SIG-M5 (cell line): Measurements from ENCODE around the gene AMIGO3.
"Not testable (repeated sequence)": the region's sequence is repeated elsewhere in the genome, so short reads cannot be mapped to it uniquely, and the experiment has no call there.

Experiments
- DNase-seq: peaks from one replicate; lab custom pipeline; 2025; lab: John Stamatoyannopoulos, UW

The AMIGO3 gene

DNA sequence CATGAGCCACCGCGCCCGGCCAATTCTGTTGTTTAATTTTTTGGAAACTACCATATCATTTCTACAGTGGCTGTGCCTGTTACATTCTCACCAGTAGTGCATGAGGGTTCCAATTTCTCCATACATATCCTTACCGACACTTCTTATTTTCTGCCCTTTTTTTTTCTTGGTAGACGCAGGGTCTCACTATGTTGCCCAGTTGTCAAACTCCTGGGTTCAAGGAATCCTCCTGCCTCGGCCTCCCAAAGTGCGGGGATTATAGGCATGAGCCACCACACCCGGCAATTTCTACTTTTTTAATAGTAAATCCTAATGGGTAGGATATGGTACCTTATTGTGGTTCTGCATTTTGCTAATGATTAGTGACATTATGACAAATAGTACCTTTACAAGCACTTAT, 9.6 kb downstream of the AMIGO3 start:
- DNase-seq: no peak

DNA sequence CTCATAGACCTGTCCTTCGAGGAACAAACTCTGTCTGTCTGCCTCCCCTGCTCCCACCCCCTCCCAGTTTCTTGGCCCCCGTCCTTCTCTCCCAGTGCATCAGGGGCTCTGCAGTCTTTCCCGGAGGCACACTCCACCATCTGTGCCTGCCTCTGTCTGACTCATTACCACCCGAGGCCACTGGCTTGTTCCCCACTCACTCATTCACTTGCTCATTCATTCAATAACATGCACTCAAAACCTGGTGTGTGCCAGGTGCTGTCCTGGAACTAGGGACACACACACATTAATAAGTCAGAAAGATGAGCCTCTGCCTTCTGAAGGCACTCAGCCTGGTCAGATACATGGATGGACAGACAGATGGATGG, 12.4 kb downstream of the AMIGO3 start:
- DNase-seq: no peak

DNA sequence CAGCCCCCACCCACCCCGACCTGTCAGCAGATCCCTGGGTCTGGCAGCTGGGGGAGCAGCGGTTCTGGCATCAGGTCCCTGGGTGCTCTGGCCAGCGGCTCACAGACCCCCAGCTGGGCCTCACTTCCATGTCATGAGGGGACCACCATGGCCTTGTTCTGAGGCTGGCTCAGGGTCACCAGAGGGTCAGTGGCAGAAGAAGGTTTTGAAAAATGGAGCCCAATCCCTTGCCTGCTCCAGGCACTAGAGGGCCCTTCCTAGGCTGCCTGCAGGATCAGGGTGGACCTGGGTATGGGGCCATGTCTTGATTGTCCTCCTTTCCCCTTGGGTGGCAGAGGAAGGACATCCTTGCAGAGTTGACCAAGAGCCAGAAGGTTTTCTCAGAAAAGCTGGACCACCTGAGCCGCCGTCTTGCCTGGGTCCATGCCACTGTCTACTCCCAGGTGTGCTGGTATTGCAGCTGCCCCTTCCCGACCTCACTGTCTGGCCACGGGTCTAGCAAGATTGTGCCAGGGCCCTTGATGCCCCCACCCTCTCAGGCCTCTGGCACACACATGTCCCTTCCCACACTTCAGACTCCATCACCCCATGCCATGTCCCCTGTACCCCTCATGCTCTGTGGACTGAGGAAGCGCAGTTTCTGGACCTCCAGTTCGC, 12.9 kb downstream of the AMIGO3 start:
- DNase-seq: no peak

DNA sequence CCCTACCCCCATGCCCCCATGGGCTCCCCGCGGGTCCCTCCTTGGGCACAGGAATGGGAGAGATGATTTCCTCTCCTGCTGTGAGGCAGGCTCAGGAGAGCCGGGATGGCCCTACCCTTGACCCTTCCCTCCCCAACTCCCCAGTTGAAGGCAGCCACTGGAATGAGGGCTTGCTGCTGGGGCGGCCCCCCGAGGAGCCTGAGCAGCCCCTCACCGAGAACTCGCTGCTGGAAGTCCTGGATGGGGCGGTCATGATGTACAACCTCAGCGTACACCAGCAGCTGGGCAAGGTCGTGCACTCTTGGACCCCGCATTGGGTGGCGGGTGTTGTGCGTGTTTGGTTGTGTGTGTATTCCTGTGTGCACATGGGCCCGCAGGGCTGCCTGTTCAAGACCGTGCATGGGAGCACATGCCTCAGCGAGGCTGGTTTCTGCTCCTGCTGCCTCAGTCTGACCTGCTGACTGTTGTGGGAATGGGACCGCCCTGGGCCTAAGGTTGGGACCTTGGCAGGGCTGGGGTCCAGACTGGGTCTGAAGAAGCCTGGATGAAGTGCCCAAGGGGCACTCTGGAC, 14.0 kb downstream of the AMIGO3 start:
- no peak for DNase-seq

DNA sequence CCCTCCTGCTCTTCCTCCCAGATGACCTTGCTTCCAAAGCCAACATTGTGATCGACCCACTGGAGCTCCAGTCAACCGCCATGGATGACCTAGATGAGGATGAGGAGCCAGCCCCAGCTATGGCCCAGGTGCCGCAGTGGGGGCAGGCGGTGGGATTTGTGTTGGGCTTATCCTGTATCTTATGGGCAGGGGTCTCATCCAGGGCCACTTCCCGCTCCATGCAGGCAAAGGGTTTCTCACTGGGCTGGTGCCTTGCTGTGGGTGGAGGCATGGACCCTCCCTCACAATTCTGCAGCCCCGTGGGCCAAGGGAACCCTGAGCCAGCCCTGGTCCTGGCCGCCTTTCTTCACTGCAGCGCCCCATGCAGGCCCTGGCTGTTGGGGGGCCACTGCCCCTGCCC, 14.9 kb downstream of the AMIGO3 start:
- DNase-seq: no peak

DNA sequence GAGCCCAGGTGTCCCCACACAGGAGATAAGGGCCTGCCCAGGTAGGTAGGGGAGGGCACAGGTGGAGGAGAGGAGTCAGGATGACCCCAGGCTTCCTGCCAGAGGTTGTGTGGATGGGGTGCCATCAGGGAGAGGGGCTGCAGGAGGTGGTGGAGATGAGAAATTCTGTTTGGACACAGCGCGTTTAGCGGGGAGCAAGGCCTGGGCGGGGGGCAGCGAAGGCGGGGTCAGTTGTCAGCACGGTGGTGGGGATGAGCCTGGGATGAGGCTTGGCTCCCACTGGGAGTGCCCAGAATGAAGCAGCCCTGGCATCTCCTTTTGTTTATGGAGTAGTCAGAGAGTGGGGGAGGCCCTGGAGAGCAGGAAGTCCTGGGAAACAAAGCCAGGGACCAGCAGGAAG, 15.5 kb downstream of the AMIGO3 start:
- no peak for DNase-seq

DNA sequence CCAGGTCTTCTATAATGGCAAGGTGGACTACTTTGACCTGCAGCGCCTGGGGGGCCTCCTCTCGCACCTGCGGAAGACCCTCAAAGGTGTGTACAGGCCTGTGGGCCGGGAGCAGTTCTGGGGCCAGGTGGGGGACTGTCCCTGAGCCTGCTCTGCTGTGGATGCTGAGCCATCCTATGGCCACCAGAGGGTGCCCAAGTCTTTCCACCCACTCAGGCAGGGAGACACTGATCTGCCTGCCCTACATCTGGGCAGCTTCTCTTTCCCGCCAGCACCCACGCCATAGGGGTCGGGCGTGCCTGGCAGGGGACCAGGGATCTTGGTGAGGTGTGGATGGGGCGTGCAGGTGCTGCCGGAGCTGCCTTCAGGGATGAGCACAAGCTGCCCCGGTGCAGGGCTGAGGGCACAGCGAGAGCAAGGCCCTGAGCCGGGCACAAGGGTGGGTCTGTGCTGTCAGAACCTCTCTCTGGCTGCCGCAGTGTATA, 16.0 kb downstream of the AMIGO3 start:
- DNase-seq: no peak

DNA sequence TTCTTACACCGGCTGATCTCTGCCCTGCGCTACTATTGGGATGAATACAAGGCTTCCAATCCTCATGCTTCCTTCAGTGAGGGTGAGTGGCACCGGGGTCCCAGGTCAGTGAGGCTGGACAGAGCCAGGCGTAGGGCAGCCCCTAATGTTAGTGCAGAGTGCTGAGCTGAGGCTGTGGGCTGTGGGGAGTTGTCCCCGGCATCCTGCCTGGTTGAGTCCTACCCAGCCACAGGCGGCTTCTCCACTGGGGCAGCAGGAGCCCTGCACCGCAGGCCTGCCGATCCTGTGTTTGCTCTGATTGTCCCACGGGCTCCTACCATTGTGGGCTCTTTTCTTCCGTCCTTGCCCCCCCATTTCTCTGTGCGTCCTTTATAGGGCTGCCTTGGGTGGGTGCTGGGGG, 16.8 kb downstream of the AMIGO3 start:
- no peak for DNase-seq

DNA sequence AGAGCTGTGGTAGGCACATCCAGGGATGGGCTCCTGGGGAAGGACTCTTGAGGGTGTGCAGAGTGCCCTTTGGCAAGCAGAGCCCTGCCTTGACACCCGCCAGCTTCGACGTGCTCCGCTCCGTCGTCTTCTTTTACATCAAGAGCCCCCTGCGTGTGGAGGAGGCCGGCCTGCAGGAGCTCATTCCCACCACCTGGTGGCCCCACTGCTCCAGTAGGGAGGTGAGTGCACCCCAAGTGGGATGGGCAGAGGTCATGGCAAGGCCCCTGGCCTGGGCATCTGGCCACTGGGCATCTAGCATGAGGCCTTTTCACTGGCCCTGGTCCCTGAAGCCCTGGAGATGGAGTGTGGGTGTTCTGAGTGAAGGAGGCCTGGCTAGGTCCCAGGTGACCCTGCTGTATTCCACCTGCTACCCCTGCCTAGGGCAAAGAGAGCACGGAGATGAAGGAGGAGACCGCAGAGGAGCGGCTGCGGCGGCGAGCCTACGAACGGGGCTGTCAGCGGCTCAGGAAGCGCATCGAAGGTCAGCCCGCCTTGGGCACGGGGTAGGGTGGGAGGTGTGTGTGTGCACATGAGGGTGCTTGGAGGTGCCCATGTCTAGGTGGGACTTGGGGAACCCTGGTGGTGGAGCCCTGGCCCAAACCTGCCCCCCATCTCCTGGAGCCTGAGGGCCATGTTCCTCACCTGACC, 18.0 kb downstream of the AMIGO3 start:
- no peak for DNase-seq

DNA sequence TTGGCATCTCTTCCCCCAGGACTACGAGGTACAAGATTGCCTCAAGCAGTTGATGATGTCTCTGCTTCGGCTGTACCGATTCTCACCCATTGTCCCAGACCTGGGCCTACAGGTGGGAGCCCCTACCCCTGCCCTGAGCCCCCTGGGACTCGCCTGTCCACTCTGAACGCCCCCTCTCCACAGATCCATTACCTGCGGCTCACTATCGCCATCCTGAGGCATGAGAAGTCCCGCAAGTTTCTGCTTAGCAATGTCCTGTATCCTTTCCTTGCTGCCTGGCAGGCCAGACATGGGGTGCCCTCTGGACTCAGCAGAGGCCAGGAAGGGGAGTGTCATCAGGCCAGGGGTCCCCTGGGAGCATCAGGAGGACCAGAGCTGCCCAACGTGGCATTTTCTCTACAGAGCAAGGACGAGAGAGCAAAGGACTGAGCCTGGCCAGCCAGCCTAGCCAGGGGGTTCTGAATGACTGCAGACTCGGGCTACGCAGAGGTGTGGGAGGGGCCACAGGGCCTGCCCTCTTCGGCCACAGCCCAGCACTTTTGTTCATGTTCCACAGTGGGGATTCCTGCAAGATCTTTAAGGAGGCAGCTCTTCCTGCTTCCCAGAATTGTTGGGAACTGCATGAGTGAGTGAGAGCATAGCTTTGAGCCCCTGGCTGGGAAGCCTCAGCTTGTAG, 18.9 kb downstream of the AMIGO3 start:
- no peak for DNase-seq

DNA sequence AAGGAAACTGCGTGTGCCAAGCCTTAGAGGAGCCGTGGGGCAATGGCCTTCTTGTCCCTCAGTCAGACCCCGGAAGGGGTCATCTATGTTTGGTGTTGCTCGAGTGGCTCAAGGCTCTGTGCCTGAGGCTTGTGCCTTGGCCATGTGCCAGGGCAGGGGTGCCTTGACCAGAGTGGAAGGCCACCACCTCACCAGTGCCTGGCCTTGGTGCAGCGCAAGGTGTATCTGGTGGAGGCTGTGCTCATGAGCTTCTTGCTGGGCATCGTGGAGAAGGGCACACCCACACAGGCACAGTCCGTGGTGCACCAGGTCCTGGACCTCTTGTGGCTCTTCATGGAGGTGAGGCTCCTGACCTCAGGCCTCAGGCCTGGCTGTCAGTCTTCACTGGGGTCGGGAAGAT, 19.5 kb downstream of the AMIGO3 start:
- no peak for DNase-seq

DNA sequence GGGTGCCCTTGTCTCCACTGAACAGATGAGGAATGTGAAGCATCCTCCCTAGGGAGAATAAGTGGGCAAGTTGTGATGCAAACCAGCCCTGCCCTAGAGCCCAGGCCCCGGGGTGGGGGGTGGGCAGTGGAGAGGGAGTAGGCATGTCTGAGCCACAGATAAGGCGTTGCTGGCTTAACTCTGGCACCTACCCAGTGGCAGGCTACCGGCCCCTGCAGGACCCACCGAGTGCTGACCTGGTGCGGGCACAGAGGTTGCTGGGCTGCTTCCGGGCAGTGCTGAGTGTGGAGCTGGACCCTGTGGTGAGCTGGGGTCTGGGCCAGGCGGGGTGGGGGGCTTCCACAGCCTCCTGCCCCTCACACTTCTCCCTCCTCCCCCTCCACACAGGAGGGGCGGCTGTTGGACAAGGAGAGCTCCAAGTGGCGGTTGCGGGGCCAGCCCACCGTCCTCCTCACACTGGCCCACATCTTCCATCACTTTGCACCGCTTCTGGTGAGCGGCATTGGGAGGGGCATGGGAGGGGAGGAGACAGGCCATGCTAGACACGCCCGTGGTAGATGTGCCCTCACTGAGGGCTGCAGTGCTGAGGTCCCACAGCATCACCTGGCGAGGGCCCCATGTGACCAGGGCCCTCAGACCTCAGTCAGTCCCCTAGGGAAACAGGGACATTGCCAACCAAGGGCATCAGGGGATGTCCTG, 20.1 kb downstream of the AMIGO3 start:
- no peak for DNase-seq

DNA sequence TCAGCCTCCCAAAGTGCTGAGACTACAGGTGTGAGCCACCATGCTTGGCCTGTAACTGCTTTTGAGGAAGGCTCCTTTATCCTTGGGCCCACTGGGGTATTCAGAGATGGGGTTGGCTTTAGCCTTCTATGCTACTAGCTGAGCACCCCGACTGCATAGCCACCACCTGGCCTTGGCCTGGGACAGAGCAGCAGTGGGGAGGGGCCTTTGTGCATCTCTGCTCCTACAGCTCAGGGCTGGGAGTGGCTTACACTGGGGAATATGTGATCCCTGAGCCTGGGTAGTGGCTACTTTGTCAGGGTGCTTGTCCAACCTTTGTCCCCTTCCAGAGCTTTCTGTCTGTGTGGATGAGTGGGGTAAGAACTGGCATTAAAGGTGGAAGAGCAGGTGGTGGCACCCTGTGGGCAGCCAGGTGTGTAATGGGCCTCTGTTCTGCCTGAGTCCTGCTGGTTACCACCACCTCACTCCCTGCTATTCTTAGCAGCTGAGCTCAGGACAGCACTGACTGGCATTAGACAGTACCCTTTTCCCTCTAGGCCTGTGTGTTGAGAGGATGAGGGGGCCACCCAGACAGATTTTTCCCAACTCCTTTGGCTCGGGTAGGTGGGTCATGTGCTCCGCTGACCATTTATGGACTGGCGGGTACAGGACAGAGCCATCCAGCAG, 24.0 kb downstream of the AMIGO3 start:
- not testable (repeated sequence) for DNase-seq

DNA sequence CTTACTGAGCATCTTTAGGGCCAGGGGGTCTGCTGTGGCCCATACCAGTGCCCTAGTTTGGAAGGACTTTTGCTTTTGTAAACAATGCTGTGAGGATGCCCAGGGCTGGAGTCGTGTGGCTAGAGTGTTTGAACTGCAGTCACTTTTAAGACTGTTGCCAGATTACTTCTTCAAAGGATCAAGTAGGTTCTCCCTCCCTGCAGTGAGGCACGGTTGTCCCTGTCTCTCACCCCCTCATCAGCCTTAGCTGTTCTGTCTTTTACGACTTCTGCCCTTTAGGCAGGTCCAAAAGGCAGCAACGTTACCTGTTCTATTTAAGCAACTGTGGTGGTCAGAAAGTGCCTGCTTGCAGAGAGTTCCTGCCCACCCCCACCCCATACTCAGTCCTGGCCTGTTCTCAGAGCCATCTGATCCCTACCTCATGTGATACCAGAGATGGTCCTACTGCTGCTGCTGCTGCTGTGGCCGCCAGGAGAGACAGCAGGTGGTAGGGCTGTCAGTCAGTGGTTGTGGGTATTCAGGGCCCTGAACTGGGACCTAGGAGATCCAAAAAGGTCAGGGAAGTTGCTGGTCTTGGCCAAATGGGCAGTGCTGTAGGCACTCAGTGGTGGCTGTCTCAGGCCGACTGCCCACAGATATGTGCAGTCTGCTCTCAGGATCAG, 24.9 kb downstream of the AMIGO3 start:
- DNase-seq: not testable (repeated sequence)

DNA sequence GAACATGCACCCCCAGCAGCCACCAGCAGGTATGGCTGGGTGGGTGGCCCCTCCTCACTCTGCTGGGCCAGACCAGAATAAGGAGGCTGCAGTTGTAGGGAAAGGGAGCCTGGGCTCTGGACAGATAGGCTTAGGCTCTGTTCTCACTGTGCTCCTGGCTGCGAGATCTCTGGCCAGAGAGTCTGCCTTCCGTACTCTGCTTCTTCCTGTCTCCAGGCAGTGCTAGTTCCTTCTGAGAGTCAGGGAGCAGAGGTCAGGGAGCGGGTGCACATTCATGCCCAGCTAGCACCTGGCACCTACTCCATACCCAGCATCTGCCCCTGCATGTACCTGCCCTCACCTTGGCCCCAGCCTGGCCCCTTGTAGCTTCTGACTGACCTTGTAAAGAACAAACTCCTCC, 28.0 kb downstream of the AMIGO3 start:
- DNase-seq: not testable (repeated sequence)

DNA sequence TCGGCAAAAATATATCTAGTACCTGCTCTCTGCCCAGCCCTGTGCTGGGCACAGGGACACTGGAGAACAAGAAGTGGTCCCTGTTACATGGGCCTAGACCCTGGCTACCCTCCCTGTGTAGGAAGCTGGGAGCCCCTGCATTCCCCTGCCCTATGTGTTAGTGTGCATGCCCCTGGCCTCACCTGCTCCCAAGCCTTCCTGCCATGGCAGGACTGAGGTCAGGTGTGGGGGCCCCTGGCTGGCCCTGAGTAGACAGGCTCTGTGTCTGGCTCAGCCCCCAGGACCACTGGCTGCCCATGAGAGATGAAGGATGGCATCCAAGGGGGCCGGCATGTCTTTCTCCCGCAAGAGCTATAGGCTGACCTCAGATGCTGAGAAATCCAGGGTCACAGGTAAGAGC, 28.6 kb downstream of the AMIGO3 start:
- not testable (repeated sequence) for DNase-seq

DNA sequence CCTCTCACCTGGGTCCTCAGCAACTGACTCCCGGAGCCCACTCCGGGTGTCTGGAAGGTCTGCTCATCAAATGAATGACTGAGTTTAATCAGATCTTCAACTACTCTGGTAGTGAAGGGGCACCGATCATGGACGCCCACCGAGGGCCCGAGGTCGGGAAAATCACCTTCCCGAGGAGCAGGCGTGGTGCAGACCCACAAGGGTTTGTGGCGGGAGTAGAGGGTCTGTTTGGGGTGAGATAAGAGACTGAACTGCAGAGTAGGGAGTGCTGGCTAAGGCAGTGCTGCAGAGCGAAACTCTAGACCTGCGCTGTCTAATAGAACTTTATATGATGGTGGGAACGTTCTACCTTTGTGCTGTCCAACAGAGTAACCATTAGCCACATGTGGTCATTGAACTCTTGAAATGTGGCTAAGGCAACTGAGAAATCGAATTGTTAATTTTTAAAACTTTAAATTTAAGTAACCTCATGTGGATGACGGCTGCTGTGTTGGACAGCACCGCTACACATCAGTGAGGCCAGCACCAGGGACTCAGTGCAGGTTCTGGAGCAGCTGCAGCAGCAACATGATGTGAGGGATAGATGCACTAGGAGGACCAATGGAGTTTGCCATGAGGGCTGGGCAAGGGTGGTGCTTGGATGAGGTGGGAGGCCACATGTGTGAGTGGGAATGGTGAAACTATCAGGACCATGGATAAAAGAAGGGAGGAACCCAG, 29.4 kb downstream of the AMIGO3 start:
- DNase-seq: not testable (repeated sequence)

DNA sequence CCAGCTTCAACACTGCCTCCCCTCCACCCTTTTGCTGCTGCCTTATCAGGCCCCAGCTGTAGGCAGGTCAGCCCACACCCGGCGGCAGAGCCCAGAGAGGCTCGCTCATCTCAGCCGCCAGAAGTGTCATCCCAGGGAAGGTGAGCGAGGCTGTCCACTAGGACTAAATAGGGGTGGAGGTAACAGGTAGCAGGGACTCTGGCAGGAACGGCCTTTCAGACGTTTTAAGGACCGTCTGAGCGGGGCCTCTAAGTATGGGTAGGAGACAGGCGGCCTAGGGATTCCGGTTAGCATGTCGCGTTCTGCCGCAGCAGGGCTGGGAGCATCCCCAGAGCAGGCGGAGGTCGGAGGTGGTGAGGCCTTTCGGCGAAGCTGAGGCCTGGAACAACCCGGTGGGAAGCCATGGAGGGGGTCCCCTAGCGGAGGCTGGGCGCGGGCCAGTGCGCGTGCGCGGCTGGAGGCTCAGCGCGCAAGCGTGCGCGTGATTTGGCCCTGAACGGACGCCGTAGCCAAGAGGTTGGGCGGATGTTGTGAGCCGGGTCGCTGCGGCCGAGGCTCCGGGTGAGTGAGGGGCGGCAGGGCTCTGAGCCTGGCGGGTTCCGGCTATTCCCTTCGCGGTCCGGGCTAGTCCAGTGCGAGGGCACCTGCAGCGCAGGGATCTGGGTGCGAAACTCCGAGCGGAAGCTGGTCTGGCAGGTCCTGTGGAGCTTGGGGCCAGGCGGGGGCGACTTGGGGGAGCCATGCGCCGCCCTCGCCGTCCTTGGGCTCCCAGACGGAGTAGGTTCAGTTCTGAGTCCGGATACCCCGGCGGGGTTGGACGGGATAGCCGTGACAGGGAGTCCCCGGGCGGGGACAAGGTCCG, 30.2 kb downstream of the AMIGO3 start, which contains the start of the genes MST1 and RNF123:
Gene MST1 (minus strand): TSS at position 429 of the 862 bp plus-strand sequence. CDS start 783 bp downstream, outside the sequence.
Gene RNF123 (plus strand): TSS at position 512 of the 862 bp plus-strand sequence. CDS start 1,609 bp downstream, outside the sequence.
- DNase-seq: no peak
